ENCODE results near the gene TXNRD3.

DNA sequence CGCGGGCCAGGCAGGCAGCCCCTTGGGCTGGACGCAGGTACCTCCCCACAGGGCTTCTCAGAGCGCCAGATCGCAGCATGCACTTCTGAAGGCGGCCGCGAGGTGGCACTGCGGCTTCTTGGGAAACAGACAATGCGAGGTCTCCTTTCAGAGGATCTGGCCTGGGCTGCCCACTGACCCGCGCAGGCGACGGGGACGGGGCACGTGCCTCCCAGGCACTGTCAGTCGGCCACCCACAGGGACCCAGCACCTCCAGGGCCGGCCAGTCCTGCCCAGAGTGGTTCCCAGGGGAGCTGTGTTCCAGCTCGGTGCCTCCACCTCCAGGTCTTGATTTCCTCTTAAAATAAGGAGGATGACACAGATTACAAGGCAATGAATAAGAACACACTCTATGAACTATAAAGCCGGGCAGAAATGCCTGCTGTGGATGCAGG is 24.4 kb upstream of the TXNRD3 start:
- TF ChIP-seq ZNF274 (IDR thresholded peaks at IDR 0.05; ENCODE audit: low read depth, low read length): no peak
- TF ChIP-seq YY1 (IDR thresholded peaks at IDR 0.05; ENCODE audit: insufficient read depth, insufficient read length): no peak
